HG03095 (cell line): ENCODE results near the gene SIMC1.
A peak's percentile ranks its signal among the peaks of the same experiment; 100 is the strongest.

ENCODE experiments used
- ATAC-seq: cut with Tn5 transposase; IDR thresholded peaks from one replicate; pipeline ENCODE4 v1.9.1; 2021; ENCODE audit warnings: moderate library complexity; ENCODE audit not compliant: unreplicated experiment

Gene SIMC1

GRCh38 chr5:176361437-176362232, 123.4 kb downstream of the SIMC1 start, which contains the start of gene KIAA1191:
TSS of gene KIAA1191 (minus strand) at chr5:176361764. CDS start at chr5:176359508, 2,256 bp downstream.
- peak; percentile 88 for ATAC-seq

- peak; percentile 15 for ATAC-seq
These were observed 123.9 kb downstream of the SIMC1 start for GRCh38 chr5:176362233-176362490.

- ATAC-seq = no peak
These were observed 126.6 kb downstream of the SIMC1 start for GRCh38 chr5:176364765-176365350.

- ATAC-seq = no peak
These were observed 127.4 kb downstream of the SIMC1 start, which contains the start of gene ARL10 for GRCh38 chr5:176365351-176366231. TSS of gene ARL10 (plus strand) at chr5:176365487. CDS start at chr5:176365564, 77 bp downstream.

- no peak for ATAC-seq
These were observed 128.1 kb downstream of the SIMC1 start for GRCh38 chr5:176366232-176366894.

- no peak for ATAC-seq
These were observed 130.5 kb downstream of the SIMC1 start for GRCh38 chr5:176368726-176369125.

- ATAC-seq = no peak
These were observed 131.9 kb downstream of the SIMC1 start for GRCh38 chr5:176369934-176370711.

GRCh38 chr5:176371621-176372539, 133.7 kb downstream of the SIMC1 start:
- no peak for ATAC-seq

GRCh38 chr5:176373100-176373818, 135.0 kb downstream of the SIMC1 start:
- no peak for ATAC-seq

GRCh38 chr5:176379881-176380280, 141.7 kb downstream of the SIMC1 start:
- ATAC-seq = no peak

GRCh38 chr5:176381423-176381822, 143.2 kb downstream of the SIMC1 start:
- no peak for ATAC-seq

GRCh38 chr5:176381979-176382378, 143.8 kb downstream of the SIMC1 start:
- no peak for ATAC-seq

- no peak for ATAC-seq
These were observed 144.5 kb downstream of the SIMC1 start for GRCh38 chr5:176382721-176383120.

GRCh38 chr5:176383248-176383905, 145.2 kb downstream of the SIMC1 start:
- no peak for ATAC-seq

GRCh38 chr5:176383961-176384360, 145.7 kb downstream of the SIMC1 start:
- no peak for ATAC-seq

GRCh38 chr5:176384366-176384930, 146.2 kb downstream of the SIMC1 start:
- ATAC-seq = no peak

GRCh38 chr5:176384991-176385390, 146.8 kb downstream of the SIMC1 start:
- no peak for ATAC-seq

GRCh38 chr5:176386491-176386890, 148.3 kb downstream of the SIMC1 start:
- no peak for ATAC-seq
